CD14-positive monocyte (primary cell): ENCODE results near the gene MRGPRE. TPM values are rescaled to one million over a fixed set of nuclear protein-coding genes. Genes with fewer than 3 reads are reported as not detected.

Source experiments
- DNase-seq, 3 donors: peaks; one replicate each; pipeline ENCODE4 v3.0.0-alpha.2; 2011 to 2022
- H2AFZ ChIP-seq: 2 replicates; pipeline ENCODE4 v1.6.0; 2012; ENCODE audit warnings: mild to moderate bottlenecking, low read depth, low read length, inconsistent platforms; ENCODE audit not compliant: insufficient read depth, poor library complexity, severe bottlenecking
- H3K27ac ChIP-seq, 2 donors: 1 replicate in 1 of 2; 2 replicates in 1 of 2; pipeline ENCODE4 v1.5.1; 2012 to 2013; ENCODE audit warnings: low read length in 2 of 2, control low read depth in 1 of 2, inconsistent platforms in 1 of 2, low read depth in 1 of 2, mild to moderate bottlenecking in 1 of 2
- H3K27me3 ChIP-seq, 2 donors: one replicate each; pipeline versions ENCODE4 v1.6.0 to v1.6.1; 2011 to 2013; ENCODE audit warnings: low read length in 2 of 2; ENCODE audit not compliant: control insufficient read depth in 2 of 2, insufficient read depth in 2 of 2
- H3K36me3 ChIP-seq, 2 donors: replicated peaks in 1 of 2; 1 replicate in 1 of 2; 2 replicates in 1 of 2; pipeline versions ENCODE4 v1.5.1 to v1.6.1; 2012 to 2013; ENCODE audit warnings: low read length in 2 of 2, control low read depth in 1 of 2, inconsistent platforms in 1 of 2, mild to moderate bottlenecking in 1 of 2; ENCODE audit not compliant: insufficient read depth in 2 of 2, control insufficient read depth in 1 of 2
- H3K4me1 ChIP-seq, 2 donors: 1 replicate in 1 of 2; 2 replicates in 1 of 2; pipeline versions ENCODE4 v1.5.1 to v1.6.1; 2012 to 2013; ENCODE audit warnings: low read length in 2 of 2, control low read depth in 1 of 2, inconsistent platforms in 1 of 2, mild to moderate bottlenecking in 1 of 2, moderate library complexity in 1 of 2; ENCODE audit not compliant: insufficient read depth in 2 of 2, control insufficient read depth in 1 of 2
- H3K4me2 ChIP-seq: replicated peaks from 2 replicates; pipeline ENCODE3; 2012; ENCODE audit warnings: low read length, moderate library complexity, mild to moderate bottlenecking; ENCODE audit not compliant: poor library complexity, severe bottlenecking; ENCODE audit errors: extremely low read depth
- H3K4me3 ChIP-seq, 3 experiments: fragments of 200-600 bp in 1 of 3; sonication (generic) in 1 of 3; replicated peaks in 1 of 3; 1 replicate in 2 of 3; 2 replicates in 1 of 3; pipeline ENCODE4 v1.5.1; 2011 to 2013; ENCODE audit warnings: low read length in 3 of 3, mild to moderate bottlenecking in 3 of 3, control low read depth in 2 of 3, low read depth in 2 of 3, inconsistent platforms in 1 of 3, moderate library complexity in 1 of 3
- H3K79me2 ChIP-seq: 2 replicates; pipeline ENCODE4 v1.6.0; 2012; ENCODE audit warnings: mild to moderate bottlenecking, control low read depth, inconsistent platforms, low read length, moderate library complexity; ENCODE audit not compliant: insufficient read depth
- H3K9ac ChIP-seq: 2 replicates; pipeline ENCODE4 v1.6.0; 2017; ENCODE audit warnings: low read length, mild to moderate bottlenecking; ENCODE audit not compliant: insufficient read depth, poor library complexity, severe bottlenecking
- H3K9me3 ChIP-seq, 2 donors: replicated peaks in 1 of 2; 1 replicate in 1 of 2; 2 replicates in 1 of 2; pipeline versions ENCODE4 v1.5.1 to v1.6.1; 2012 to 2013; ENCODE audit warnings: low read length in 2 of 2, control low read depth in 1 of 2; ENCODE audit not compliant: control insufficient read depth in 1 of 2, insufficient read depth in 1 of 2
- H4K20me1 ChIP-seq: 2 replicates; pipeline ENCODE4 v1.6.0; 2012; ENCODE audit warnings: mild to moderate bottlenecking, low read length, control low read depth, moderate library complexity; ENCODE audit not compliant: insufficient read depth
- H3K27ac Mint-ChIP-seq, 7 donors: one replicate each; pipeline ENCODE4 v1.8.0; 2020; ENCODE audit warnings: mild to moderate bottlenecking in 7 of 7, mixed read lengths in 7 of 7, moderate library complexity in 6 of 7, inconsistent platforms in 2 of 7
- H3K27me3 Mint-ChIP-seq, 3 donors: one replicate each; pipeline ENCODE4 v1.8.0; 2021 to 2022; ENCODE audit warnings: low read depth in 3 of 3, mild to moderate bottlenecking in 3 of 3, mixed read lengths in 3 of 3, moderate library complexity in 3 of 3, inconsistent platforms in 1 of 3
- H3K36me3 Mint-ChIP-seq, 2 donors: one replicate each; pipeline ENCODE4 v1.8.0; 2020; ENCODE audit warnings: mixed read lengths in 2 of 2, inconsistent platforms in 1 of 2, mild to moderate bottlenecking in 1 of 2
- H3K4me1 Mint-ChIP-seq: one replicate; pipeline ENCODE4 v1.8.0; 2020; ENCODE audit warnings: mild to moderate bottlenecking, mixed read lengths
- H3K4me3 Mint-ChIP-seq, 2 donors: one replicate each; pipeline ENCODE4 v1.8.0; 2020; ENCODE audit warnings: mild to moderate bottlenecking in 2 of 2, mixed read lengths in 2 of 2, moderate library complexity in 1 of 2
- H3K9me3 Mint-ChIP-seq, 7 donors: one replicate each; pipeline ENCODE4 v1.8.0; 2020 to 2022; ENCODE audit warnings: mixed read lengths in 7 of 7, mild to moderate bottlenecking in 6 of 7, moderate library complexity in 6 of 7, inconsistent platforms in 2 of 7
- CTCF ChIP-seq: fragments of 200-600 bp; IDR thresholded peaks from one replicate; pipeline ENCODE4 v1.8.0; 2022; ENCODE audit warnings: antibody characterized with exemption, mild to moderate bottlenecking
- WGBS: methylation state at CpG from one replicate; pipeline ENCODE4 v1.1.5; 2013; ENCODE audit warnings: missing lambda C conversion rate; ENCODE audit not compliant: insufficient coverage; 5-methylcytosine and 5-hydroxymethylcytosine counted together
- intact Hi-C, 2 donors: fragments of 100-400 bp; cut with micrococcal nuclease; formaldehyde crosslinking; loops; one replicate each; pipeline versions ENCODE4 v1.15.0 to v1.15.1; 2023
- polyA plus RNA-seq, 3 donors: library from polyadenylated mRNA; depleted of rRNA in 1 of 3; unstranded in 2 of 3; stranded (reverse) in 1 of 3; fragments of 300-500 nt in 2 of 3; fragments of >200 nt in 1 of 3; fragmentation: Illumina TruSeq in 2 of 3; gene quantifications; 1 replicate in 2 of 3; 2 replicates in 1 of 3; pipeline ENCODE4 v1.2.3, GENCODE V29; 2012 to 2021

Gene MRGPRE
- polyA plus RNA-seq, 3 donors: not detected

- H3K4me3 ChIP-seq: no peak overlapping the region
- WGBS: 89% methylated on average over 15 of the region's 21 CpGs
- TF ChIP-seq CTCF: no peak
- Mint-ChIP-seq H3K27ac (no peak overlapping the region), H3K36me3 (no peaks in the 10 kb centered on the region), H3K4me1 (peaks cover 17% of the 10 kb centered on the region), H3K9me3 (peaks cover 0 to 1% (median 0%) of the 10 kb centered on the region in 7 donors), H3K27me3 (peaks cover 22 to 33% (median 26%) of the 10 kb centered on the region in 3 donors), H3K4me3 (no peak overlapping the region)
- H3K27ac ChIP-seq: no peak overlapping the region
- intact Hi-C loops: no loop called here
- H3K36me3 ChIP-seq: no peaks in the 10 kb centered on the region
- H3K27me3 ChIP-seq: peaks cover 0 to 3% of the 10 kb centered on the region in 2 donors
- H4K20me1 ChIP-seq: no peaks in the 10 kb centered on the region
- no peak overlapping the region for H3K9ac ChIP-seq
- peaks cover 27 to 28% of the 10 kb centered on the region in 2 donors for H3K4me1 ChIP-seq
- DNase-seq: no peak
- no peaks in the 10 kb centered on the region for H3K79me2 ChIP-seq
- H3K9me3 ChIP-seq: no peaks in the 10 kb centered on the region
- no peak overlapping the region for H2AFZ ChIP-seq
- H3K4me2 ChIP-seq: no peak overlapping the region
Observed at GRCh38 chr11:3224401-3225057, 7.7 kb downstream of the MRGPRE start.

GRCh38 chr11:3223932-3224381 lies 8.3 kb downstream of the MRGPRE start:
- no peaks in the 10 kb centered on the region for H3K9me3 ChIP-seq
- no peaks in the 10 kb centered on the region for H3K36me3 ChIP-seq
- Mint-ChIP-seq H3K36me3 (no peaks in the 10 kb centered on the region), H3K4me1 (peaks cover 17% of the 10 kb centered on the region), H3K27me3 (peaks cover 22 to 35% (median 24%) of the 10 kb centered on the region in 3 donors), H3K9me3 (peaks cover 0 to 1% (median 0%) of the 10 kb centered on the region in 7 donors), H3K4me3 (no peak overlapping the region), H3K27ac (no peak overlapping the region)
- DNase-seq: no peak
- no peak overlapping the region for H3K4me3 ChIP-seq
- H2AFZ ChIP-seq: no peak overlapping the region
- intact Hi-C loops: no loop called here
- TF ChIP-seq CTCF: no peak
- peaks cover 0 to 3% of the 10 kb centered on the region in 2 donors for H3K27me3 ChIP-seq
- H3K4me1 ChIP-seq: peaks cover 27 to 28% of the 10 kb centered on the region in 2 donors
- WGBS: 92% methylated on average over 3 of the region's 4 CpGs
- no peaks in the 10 kb centered on the region for H4K20me1 ChIP-seq
- no peak overlapping the region for H3K27ac ChIP-seq
- H3K79me2 ChIP-seq: no peaks in the 10 kb centered on the region
- H3K9ac ChIP-seq: no peak overlapping the region
- H3K4me2 ChIP-seq: no peak overlapping the region
